RWPE1 (cell line): ENCODE measurements around the gene C21orf91.

Source experiments
- CTCF ChIA-PET: fragments of 350-600 bp; sonication (Branson Sonifier 250); formaldehyde crosslinking; extraction: SDS; loops from one replicate; lab custom pipeline; 2021; lab: Yijun Ruan, JAX
- POLR2A ChIA-PET: fragments of 400-600 bp; formaldehyde crosslinking; extraction: SDS; loops from one replicate; lab custom pipeline; 2020; ENCODE audit warnings: antibody characterized with exemption; ENCODE audit not compliant: low non-redundant PET; lab: Yijun Ruan, JAX
- DNase-seq: peaks from one replicate; pipeline ENCODE4 v3.0.0; 2012; ENCODE audit warnings: low spot score
- H3K27ac ChIP-seq: fragments of 450-650 bp; 2 replicates; pipeline ENCODE4 v1.5.1; 2017
- CTCF ChIP-seq: fragments of 450-650 bp; conservative IDR thresholded peaks from 2 replicates; pipeline ENCODE4 v1.5.1; 2017; ENCODE audit warnings: low read depth, mild to moderate bottlenecking

Gene C21orf91

GRCh38 chr21:17759511-17760178 lies 59.5 kb downstream of the C21orf91 start:
- no peak for DNase-seq
- no peak for TF ChIP-seq CTCF
- ChIA-PET POLR2A (no interaction called here), CTCF (no interaction called here)
- no peak overlapping the region for H3K27ac ChIP-seq

- TF ChIP-seq CTCF: no peak
- DNase-seq: no peak
- POLR2A ChIA-PET: no interaction called here
Measured at GRCh38 chr21:17758683-17759082, 60.5 kb downstream of the C21orf91 start.

GRCh38 chr21:17757671-17758070 lies 61.5 kb downstream of the C21orf91 start:
- DNase-seq: no peak
- ChIA-PET CTCF (interaction anchor here (0.6 kb wide), 1 partner anchor 1689 kb away, joined by 3 read pairs; no protein-coding TSS in a partner anchor), POLR2A (no interaction called here)
- TF ChIP-seq CTCF: no peak
- H3K27ac ChIP-seq: no peak overlapping the region

More at GRCh38 chr21:17758683-17759082, 60.5 kb downstream of the C21orf91 start:
- CTCF ChIA-PET: no interaction called here
- no peak overlapping the region for H3K27ac ChIP-seq

DNA sequence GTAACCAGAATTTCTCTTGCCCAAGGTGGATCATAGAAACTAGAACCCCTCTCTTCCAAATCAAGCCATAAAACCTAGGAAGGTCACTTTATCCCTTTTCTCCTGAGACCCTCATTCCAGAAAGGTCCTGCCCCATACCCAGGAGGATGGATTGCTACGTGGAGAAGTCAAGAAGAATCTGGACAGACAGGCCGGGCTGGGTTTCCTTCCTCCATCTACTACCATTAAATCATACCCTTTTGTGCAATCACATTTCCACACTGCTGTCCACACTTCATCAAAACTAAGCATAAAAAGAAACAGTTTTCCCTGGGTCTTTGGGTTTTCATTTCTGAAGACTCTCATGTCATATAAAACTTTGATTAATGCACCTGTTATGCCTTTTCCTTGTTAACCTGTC lies 65.4 kb downstream of the C21orf91 start:
- ChIA-PET CTCF (no interaction called here), POLR2A (no interaction called here)
- no peak overlapping the region for H3K27ac ChIP-seq
- no peak for DNase-seq
- no peak for TF ChIP-seq CTCF

DNA sequence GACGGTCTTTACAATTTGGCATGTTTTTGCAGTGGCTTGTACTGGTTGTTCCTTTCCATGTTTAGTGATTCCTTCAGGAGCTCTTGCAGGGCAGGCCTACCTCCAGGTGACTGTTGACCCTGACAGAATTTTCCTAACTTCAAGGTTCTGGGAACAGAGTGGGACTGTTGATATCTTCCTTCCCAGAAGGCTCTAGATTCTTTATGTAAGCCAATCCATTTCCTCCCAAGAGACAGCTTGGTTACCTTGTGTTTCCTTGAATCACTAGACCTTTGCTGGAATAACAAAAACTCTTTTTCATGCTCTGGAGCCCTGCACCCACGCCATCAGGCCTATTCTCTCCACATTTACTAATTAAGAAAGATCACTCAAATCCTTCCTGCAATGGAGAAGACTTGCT lies 67.0 kb downstream of the C21orf91 start:
- H3K27ac ChIP-seq: no peak overlapping the region
- POLR2A ChIA-PET: no interaction called here
- CTCF ChIA-PET: no interaction called here
- DNase-seq: no peak
- TF ChIP-seq CTCF: no peak

DNA sequence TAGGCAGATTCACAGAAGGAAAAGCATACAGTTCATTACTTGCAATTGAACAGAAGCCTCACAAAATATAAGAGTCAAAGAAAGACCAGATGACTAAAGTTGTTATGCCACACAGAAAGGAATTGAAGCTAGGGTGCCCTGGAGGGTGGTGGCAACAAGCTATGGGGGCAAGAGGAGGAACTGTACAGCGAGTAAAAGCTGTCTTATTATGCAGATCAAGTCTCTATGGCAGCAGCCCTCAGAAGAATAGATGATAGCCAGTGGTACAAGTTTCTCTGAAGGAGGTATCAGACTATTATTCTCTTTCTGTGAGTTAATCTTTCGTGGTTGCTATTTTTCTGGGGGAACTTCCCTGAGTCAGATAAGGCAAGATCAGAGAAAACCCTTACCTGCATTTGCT lies 72.2 kb downstream of the C21orf91 start:
- CTCF ChIA-PET: interaction anchor here (0.5 kb wide), 1 partner anchor 360 kb away, joined by 4 read pairs; no protein-coding TSS in a partner anchor

More for the DNA sequence above, 72.2 kb downstream of the C21orf91 start:
- H3K27ac ChIP-seq: no peak overlapping the region
- POLR2A ChIA-PET: no interaction called here
- TF ChIP-seq CTCF: no peak
- DNase-seq: no peak
